PC-9 (cell line): ENCODE results near the gene PARP3.

Experiments
- EZH2 ChIP-seq: fragments of 200-600 bp; sonication (generic); IDR thresholded peaks from 2 replicates; pipeline ENCODE4 v1.8.0; 2017; ENCODE audit warnings: antibody characterized with exemption, low read depth
- TF ChIP-seq, protein P1 (sequence below): fragments of 200-600 bp; sonication (generic); conservative IDR thresholded peaks from 2 replicates; pipeline ENCODE4 v1.6.1; 2017; ENCODE audit warnings: mixed run types, antibody characterized with exemption, mild to moderate bottlenecking, moderate library complexity

DNA sequence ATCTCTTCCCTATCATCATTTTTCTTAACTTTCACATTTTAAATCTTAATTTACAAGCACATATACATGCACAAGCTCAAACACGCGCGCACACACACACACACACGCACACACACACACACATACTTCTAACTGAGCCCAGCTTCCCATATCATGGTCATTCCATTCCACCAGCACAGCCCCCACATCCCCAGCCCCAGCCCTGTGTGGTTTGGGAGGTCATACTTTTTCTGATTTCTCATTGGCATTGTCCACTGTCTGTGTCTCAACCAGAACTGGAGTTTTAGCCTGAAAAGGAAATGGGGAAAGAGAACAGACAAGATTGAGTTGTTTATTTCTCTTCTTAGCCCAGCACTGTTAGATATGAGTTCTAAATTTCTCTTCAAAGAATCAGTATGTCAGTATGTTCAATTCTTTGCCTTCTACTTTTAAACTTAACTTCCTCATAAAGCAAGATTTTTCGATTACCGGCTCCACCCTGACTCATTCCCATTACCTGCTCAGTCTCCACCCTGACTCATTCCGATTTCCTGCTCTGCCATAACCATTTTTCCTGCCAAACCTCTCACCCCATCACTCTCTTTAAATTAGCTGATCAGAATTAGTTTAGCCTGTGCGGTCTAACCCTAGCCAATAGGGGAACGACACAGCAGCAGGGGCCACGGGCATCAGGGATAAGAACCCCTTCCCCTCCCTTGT, 45.4 kb upstream of the PARP3 start:
- TF ChIP-seq, protein P1, sequence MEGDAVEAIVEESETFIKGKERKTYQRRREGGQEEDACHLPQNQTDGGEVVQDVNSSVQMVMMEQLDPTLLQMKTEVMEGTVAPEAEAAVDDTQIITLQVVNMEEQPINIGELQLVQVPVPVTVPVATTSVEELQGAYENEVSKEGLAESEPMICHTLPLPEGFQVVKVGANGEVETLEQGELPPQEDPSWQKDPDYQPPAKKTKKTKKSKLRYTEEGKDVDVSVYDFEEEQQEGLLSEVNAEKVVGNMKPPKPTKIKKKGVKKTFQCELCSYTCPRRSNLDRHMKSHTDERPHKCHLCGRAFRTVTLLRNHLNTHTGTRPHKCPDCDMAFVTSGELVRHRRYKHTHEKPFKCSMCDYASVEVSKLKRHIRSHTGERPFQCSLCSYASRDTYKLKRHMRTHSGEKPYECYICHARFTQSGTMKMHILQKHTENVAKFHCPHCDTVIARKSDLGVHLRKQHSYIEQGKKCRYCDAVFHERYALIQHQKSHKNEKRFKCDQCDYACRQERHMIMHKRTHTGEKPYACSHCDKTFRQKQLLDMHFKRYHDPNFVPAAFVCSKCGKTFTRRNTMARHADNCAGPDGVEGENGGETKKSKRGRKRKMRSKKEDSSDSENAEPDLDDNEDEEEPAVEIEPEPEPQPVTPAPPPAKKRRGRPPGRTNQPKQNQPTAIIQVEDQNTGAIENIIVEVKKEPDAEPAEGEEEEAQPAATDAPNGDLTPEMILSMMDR: no peak
- TF ChIP-seq EZH2: no peak
